H4 (cell line): Measurements from ENCODE around the gene OVOL1. TPM values are rescaled to one million over a fixed set of nuclear protein-coding genes. Genes with fewer than 3 reads are reported as not detected.
A peak's percentile ranks its signal among the peaks of the same experiment; 100 is the strongest.

Experiments
- DNase-seq: peaks from one replicate; pipeline ENCODE4 v3.0.0-alpha.2; 2015; ENCODE audit warnings: low spot score
- total RNA-seq: library from RNA; depleted of rRNA; stranded (reverse); fragments of >200 nt; shearing (Covaris generic); gene quantifications from 2 replicates; pipeline ENCODE4 v1.2.3, GENCODE V29; 2014

The OVOL1 gene
- total RNA-seq, 1 experiment from 2014 or later: not detected

- DNase-seq: peak; percentile 77
Measured at GRCh38 chr11:65791719-65792213, 4.9 kb downstream of the OVOL1 start.

- no peak for DNase-seq
Measured at GRCh38 chr11:65792456-65792855, 5.6 kb downstream of the OVOL1 start.

- no peak for DNase-seq
Measured at GRCh38 chr11:65793144-65793581, 6.3 kb downstream of the OVOL1 start.

GRCh38 chr11:65793625-65794400, 7.0 kb downstream of the OVOL1 start:
- DNase-seq: no peak

- no peak for DNase-seq
Measured at GRCh38 chr11:65794570-65795510, 8.0 kb downstream of the OVOL1 start.

- DNase-seq: no peak
Measured at GRCh38 chr11:65796726-65797601, 10.1 kb downstream of the OVOL1 start.

GRCh38 chr11:65797711-65798110, 10.8 kb downstream of the OVOL1 start:
- no peak for DNase-seq

GRCh38 chr11:65798882-65799281, 12.0 kb downstream of the OVOL1 start:
- no peak for DNase-seq

- no peak for DNase-seq
Measured at GRCh38 chr11:65801153-65801987, 14.5 kb downstream of the OVOL1 start.

GRCh38 chr11:65802841-65803240, 16.0 kb downstream of the OVOL1 start:
- DNase-seq: no peak

- DNase-seq: no peak
Measured at GRCh38 chr11:65803797-65804492, 17.1 kb downstream of the OVOL1 start.

- no peak for DNase-seq
Measured at GRCh38 chr11:65806979-65807378, 20.1 kb downstream of the OVOL1 start.

- no peak for DNase-seq
Measured at GRCh38 chr11:65808744-65809341, 22.0 kb downstream of the OVOL1 start.

GRCh38 chr11:65809496-65809895, 22.6 kb downstream of the OVOL1 start:
- DNase-seq: no peak

GRCh38 chr11:65810046-65810868, 23.4 kb downstream of the OVOL1 start:
- DNase-seq: no peak

GRCh38 chr11:65811764-65812475, 25.1 kb downstream of the OVOL1 start:
- no peak for DNase-seq

GRCh38 chr11:65814131-65814985, 27.5 kb downstream of the OVOL1 start:
- DNase-seq: no peak
